CD4-positive, alpha-beta T cell treated with Interferon gamma for 1 hour (primary cell): ENCODE data around the gene NMNAT2.
A peak's percentile ranks its signal among the peaks of the same experiment; 100 is the strongest.
"Not testable (repeated sequence)": the region's sequence is repeated elsewhere in the genome, so short reads cannot be mapped to it uniquely, and the experiment has no call there.

Experiments
- DNase-seq: peaks from one replicate; pipeline ENCODE4 v3.0.0-alpha.2; 2020

The NMNAT2 gene

DNA sequence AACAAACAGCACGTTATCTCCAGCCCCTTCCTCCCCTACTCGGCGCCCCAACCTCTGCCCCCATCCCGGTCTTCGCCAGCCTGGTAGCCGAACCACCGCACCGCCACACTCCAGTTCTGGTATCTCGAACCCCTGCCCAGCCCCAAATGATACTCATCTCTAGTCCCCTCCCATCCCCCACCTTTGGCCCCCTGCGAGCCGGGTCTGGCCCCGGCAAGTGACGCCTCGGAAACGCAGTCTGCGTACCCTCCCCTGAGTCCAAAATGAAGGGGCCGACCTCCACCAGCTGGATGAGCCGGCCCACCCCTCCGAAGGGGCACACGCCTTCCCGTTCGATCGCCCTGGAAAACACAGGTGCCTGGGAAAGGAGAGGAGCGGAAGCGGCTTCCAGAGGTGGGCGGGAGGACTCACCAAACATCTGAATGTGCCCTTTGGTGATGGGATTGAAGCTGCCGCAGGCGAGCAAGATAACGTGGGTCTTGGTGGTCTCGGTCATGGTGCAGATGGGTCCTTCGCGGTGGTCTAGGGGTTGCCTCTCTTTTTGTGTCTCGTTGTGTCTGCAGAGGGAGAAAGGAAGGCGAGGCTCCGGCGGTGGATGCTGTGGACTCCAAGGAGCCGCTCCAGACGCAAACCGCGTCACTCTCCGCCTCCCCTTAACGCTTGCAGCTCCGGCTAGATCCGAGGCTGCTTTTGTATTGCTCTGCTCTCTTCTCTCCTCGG, at the start of gene NMNAT2:
TSS of gene NMNAT2 (minus strand) at position 609 of the 720 bp plus-strand sequence. CDS start at position 496, 113 bp downstream.
- DNase-seq = no peak

DNA sequence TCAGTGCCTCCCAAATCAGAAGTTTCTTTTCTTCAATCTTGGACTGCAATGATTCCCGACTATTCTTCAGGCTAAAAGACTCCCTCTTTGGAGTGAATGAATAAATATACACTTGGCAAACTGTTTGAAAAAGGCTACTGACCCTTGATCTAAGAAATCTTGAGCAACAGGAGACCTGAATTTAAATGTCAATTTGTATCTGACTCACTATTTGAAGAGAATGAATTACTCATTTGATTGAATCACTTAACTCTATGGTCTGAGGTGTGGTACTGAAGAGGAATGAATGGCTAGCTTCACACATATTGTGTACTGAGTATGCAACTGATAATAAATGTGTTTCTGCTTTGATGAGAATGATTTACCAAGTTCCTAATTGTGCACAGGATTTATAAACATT, 49.5 kb upstream of the NMNAT2 start:
- DNase-seq = no peak

DNA sequence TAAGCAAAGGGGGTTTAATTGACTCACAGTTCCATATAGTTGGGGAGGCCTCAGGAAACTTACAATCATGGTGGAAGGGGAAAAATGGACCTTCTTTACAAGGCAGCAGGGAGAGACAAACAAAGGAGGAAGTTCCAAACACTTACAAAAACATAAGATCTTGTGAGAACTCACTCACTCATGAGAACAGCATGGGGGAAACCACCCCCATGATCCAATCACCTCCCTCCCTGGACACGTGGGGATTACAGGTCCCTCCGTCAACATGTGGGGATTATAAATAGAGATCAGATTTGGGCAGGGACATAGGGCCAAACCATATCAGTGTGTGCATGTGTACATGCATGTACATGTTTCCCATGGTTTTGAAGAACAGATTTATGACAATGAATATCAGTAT, 48.6 kb upstream of the NMNAT2 start:
- DNase-seq = peak; percentile 20

DNA sequence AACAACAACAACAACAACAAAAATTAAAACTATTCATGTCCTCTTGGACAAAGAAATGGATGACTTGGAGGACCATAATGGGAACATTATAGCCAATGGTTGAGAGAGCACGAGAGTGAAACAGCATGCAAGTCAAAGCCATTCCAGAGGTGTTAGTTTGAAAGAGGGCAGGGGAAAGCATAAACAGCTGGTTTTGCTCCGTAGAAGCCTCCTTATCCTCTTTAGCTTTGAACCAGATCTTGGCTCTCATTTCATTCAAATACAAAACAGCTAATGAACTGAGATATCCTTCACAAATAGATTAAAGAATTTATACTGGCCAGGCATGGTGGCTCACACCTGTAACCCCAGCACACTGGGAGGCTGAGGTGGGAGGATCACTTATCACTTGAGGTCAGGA, 45.4 kb upstream of the NMNAT2 start:
- no peak for DNase-seq

DNA sequence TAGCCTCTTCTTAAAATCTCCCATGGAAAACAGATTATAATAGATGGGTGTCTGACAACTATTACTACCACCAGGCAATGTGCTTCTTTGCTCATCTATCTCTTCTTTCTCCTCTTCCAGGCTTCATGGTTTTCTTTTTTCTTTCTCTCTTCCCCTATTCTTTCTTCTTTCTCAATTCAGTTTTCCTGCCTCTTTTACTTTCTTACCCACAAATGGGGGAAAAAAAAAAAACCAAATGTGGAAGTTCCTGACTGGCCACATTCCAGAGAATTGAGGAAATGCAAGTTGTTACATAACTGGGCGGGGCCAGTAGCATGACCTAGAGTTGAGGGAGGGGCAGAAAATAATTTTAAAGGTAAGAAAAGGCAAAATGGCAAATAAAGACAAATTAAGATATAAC, 43.2 kb upstream of the NMNAT2 start:
- DNase-seq = peak; percentile 12

DNA sequence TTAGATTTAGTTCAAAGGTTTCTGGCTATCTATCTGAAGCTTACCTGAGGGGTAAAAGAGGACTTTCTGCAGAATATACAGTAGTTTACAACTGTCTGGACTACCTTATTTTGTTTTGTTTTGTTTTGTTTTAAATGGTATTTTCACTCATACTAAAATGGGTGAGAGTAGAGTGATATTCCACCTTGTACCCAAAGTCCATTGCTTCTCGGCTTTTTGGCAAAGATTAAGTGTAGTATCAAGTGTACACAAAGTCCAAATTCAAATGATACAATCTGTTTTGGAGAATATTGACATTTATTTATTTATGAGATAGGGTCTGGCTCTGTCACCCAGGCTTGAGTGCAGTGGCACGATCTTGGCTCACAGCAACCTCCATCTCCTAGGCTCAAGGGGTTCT, 42.4 kb upstream of the NMNAT2 start:
- DNase-seq = no peak

DNA sequence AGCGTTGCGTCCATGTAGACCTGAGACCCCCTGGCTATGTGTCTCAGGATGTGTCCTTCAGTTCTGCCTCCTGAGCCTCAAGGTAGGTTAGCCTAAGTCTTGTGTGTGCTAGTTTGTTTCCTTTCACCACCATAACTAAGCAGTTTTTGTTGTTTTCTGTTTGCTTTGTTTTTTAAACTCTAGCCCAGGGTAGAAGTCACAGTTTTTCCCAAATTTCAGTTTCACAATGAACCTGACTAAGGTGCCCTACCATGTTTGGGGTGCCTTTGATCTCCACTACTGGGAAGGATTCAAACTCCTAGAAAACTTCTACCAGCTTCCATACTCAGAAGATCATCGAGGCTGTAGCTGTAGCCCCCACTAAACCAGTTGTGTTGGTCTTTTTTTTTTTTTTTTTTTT, 39.3 kb upstream of the NMNAT2 start:
- DNase-seq = no peak

DNA sequence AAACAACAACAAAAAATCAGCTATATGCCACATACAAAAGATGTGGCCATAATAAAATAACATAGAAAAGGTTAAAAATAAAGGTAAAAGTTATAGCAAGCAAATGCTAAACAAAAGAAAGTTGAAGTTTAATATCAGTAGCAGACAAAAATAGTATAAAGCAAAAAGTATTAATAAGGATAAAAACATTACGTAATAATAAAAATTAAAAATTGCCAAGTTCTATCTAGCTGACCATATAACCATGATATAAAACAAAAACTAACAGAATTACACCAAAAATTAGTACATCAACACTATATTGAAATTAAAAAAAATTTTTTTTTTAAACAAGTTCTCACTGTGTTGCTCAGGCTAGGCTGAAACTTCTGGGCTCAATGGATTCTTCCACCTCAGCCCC, 38.6 kb upstream of the NMNAT2 start:
- DNase-seq = no peak

DNA sequence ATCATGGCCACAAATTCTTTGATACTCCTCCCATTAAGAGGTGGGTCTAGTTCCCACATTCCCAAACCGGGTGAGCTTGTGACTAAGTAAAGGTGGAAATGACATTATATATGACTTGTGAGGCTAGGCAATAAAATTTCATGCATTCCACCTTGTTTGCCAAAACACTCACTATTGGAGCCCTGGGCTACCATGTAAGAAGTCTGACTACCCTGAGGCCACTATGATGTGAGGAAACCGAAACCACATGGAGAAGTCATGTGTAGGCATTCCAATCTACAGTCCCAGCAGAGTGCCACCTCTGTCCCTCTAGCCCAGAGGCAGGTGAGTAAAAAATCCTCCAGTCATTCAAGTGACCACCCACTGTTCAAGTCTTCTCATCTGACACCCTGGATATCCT, 36.2 kb upstream of the NMNAT2 start:
- no peak for DNase-seq

DNA sequence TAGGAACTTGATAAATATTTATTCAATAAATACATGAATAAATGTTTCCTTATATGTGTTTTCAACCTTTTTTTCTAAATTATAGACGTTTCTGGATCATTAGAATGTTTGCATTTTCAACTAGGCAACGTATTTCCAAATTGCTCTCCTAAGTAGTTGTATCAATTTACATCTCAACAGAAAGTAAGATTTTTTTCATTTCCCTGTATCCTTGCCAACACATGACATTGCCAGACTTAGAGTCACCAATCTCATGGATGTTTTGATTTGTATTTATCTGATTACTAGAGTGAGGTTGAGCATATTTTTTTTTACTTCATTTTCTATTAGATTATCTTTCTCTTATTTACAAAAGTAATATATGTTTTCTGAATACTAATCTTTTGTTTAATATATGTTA, 31.9 kb upstream of the NMNAT2 start:
- DNase-seq = no peak

DNA sequence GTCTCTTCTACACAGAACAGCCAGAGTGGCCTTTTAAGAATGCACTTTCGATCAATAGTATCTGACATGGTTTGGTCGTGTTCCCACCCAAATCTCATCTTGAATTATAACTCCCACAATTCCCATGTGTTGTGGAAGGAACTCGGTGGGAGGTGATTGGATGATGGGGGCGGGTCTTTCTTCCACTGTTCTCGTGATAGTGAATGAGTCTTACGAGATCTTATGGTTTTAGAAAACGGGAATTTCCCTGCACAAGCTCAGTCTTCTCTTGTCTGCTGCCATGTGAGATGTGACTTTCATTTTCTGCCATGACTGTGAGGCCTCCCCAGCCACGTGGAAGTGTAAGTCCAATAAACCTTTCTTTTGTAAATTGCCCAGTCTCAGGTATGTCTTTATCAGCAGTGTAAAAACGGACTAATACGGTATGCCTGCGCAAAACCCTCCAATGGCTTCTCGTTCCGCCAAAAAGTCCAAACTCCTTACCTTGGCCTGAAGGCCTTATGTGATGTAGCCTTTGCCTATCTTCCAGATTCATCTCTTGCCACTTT, 31.1 kb upstream of the NMNAT2 start:
- DNase-seq = no peak

DNA sequence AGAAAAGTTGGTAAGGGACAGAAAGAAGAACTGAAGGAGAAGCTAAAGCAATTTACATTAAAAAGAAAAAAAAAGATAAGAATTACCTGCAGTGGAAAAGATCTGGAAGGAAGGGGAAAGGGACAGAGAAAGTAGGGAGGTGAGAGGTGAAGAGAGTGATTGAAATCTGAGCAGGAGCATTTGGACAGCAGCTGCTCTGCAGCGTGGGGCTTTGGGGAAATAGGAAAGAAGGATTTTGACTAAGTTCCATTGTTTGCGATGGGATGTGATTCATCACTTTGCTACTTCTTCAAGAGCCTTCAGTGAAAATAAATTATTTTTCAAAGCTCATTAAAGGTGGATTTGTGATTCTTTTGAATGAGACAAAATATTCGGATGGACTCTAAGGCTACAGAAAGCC, 26.1 kb upstream of the NMNAT2 start:
- no peak for DNase-seq

DNA sequence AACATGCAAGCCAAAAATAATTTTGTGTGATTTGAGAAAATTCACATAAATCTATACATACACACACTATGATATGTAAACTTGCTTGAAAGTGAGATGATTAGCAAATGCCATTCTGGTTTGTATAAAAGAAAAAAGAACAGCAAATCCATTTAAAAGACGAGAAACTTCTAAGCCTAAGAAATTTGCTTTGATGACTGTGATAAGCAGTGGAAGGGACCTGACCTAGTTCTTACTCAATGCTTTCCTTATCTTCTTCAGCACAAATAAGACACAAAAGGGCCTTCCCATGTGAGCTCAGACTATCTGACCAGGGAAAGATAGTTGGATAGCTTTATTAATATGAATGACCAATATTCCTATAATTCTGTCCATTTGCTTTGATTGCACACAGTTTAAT, 25.3 kb upstream of the NMNAT2 start:
- no peak for DNase-seq

DNA sequence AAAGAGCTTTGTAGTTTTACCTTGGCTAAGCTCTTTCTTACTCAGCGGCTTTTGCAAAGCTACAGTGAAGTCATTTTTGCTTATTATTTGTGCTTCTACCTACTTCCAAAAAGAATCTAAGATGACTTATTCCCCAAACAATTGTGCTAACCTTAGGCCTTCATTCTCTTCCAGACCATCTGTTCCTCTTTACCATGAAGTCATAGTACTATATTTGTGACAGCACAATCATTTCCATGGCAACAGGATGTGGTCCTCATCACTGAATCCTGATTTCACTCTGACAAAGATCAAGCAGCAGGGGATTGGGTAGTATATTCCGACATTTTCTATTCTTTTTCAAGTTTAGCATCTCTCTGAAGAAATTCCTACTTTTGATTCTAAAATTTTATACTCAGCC, 24.8 kb upstream of the NMNAT2 start:
- no peak for DNase-seq

DNA sequence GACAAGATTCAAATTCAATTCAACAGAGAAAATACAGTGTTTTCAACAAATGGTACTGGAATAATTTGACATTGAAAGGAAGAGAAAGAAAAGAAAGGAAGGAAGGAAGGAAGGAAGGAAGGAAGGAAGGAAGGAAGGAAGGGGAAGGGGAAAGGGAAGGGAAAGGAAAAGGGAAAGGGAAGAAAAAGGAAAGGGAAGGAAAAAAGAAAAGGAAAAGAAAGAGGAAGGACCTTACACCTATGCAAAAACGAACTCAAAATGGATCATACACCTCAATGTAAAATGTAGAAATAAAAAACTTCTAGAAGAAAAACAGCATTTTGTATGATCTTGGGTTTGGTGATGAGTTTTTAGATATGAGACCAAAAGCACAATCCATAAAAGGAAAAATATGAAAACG, 19.9 kb upstream of the NMNAT2 start:
- no peak for DNase-seq

DNA sequence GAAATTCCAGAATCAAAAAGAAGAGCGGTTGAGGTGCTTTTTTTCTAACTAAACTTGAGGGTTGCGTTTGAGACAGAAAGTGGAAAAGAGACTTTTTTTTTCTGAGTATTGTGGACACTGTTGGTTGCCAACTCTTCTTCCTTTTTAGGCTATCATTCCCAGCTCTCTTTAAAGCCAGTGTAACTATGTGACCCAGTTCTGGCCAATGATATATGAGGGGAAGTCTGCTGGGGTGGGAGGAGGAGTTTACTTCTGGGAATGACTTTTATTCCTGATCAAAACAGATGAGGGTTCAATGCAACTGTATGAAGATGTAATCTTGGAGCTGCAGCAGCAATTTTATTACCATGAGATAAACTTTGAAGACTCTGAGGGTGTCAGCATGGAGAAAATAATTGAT, 17.3 kb upstream of the NMNAT2 start:
- no peak for DNase-seq

DNA sequence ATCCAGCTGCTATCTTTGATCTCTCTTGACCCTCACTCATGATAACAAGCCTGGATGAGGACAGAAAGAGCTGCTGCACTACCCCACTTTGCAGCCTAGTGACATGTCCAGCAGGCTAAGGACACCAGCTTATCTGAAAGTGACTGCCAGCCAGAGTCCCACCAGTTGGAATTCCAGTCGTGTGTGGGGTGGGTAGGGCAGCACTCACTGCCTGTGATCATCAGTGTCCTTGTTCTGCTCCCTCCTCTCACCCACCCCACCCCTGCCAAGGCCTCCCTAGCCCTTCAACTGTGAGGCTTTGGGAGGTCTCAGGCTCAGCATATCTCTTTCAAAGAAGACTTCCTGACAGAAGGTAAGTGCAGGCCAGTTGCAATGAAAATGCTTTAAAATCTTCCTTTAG, 15.5 kb upstream of the NMNAT2 start:
- no peak for DNase-seq

DNA sequence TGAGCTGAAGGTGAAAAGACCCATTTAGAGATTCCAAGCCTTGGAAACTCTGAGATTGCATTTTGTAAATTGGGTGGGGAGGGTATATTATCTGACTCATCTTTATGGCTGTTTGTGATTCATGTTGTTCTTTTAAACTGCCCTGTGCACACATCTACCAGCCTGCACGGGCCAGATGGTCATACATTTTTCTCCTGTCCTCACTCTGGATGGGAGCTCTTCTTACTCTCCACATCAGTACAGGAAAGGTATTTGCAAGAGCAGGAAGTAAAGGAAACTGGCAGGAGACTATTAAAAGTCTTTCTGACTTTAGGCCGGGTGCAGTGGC, 14.3 kb upstream of the NMNAT2 start:
- DNase-seq = no peak

DNA sequence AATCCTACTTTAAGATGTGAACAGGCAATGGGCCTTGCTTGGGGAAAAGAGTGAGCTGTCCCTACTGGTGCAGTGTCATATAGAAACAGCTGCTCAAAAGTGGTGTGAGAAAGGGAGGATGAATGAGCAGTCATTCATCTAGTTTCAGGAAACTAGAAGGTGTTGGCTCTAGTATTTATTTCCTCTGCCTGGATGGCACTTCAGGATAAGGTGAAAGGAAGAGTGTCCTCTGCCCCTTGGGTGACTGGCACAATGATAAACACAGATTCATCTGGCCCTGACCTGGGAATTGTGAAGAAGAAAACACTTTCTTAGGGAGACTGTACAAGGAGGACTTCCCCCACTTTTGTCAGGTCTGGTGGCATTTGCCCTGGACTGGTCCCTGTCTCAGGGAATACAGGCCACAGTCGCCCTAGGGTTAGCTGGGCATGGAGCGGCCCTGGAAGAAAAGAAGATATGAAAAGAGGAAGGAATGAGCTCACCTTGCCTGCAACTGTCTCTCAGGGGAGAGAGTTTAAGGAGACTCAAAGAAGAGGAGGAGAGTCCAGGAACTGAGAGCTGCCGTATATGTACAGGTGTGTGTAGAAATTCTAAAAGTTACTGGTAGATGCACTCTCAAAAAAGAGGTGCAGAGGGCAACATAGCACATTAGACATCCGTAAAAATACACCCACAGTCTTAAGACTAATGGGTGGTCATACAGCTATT, 13.8 kb upstream of the NMNAT2 start:
- no peak for DNase-seq

DNA sequence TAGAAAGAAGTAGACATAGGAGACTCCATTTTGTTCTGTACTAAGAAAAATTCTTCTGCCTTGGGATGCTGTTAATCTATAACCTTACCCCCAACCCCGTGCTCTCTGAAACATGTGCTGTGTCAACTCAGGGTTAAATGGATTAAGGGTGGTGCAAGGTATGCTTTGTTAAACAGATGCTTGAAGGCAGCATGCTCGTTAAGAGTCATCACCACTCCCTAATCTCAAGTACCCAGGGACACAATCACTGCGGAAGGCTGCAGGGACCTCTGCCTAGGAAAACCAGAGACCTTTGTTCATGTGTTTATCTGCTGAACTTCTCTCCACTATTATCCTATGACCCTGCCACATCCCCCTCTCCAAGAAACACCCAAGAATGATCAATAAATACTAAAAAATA, 9.4 kb upstream of the NMNAT2 start:
- not testable (repeated sequence) for DNase-seq

DNA sequence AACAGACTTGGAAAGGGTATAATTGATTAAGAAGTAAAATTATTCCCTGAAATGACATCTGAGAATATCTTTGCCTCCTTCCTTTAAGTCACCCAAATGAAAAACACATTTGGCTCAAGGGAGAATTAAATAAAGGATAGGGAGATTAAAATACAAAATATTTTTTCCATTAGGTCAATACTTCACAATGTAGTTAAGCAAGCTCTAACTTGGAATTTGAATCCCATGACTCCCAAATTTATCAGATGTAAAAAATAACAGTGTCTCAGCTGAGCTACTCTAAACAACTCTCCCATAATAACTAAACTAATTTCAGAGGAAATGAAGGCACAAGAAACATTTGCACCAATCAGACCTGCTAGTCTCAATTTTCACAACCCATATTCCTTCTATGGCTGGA, 6.5 kb upstream of the NMNAT2 start:
- no peak for DNase-seq

DNA sequence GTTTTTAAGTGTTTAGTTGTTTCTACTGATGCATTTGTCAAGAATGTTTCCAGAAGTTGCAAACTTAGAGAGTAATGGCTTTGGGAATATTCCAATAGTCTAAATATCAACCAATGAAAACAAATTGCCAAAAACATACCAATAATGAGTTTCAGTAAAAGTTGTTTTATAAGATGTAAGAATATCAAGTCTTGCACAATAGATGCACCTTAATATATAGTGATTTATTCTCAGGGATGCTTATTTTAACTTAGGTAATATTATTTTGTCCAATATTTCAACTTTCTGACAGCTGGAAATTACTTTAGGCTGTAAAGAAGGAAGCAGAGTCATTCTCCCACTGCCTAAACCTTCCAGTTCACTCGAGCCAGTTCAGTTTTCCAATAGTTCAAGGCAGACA, 5.4 kb upstream of the NMNAT2 start:
- no peak for DNase-seq

DNA sequence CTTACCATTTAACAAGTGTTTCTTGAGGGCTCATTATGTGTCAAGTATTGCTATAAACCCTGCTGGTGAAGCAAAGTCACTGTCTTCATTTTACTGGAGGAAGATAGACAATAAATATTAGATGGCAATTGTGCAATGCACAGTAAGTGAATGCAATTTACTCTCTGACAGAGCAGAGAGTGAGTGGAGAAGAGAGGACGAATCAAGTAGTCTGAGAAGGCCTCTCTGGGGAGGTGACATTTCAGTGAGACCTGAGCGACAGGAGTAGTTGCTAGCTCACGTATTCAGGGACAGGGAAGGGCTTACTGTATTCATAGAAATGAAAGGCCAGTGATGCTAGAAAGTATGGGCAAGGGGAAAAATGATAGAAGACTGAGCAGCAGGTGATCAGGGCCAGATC, 1.2 kb upstream of the NMNAT2 start:
- no peak for DNase-seq

DNA sequence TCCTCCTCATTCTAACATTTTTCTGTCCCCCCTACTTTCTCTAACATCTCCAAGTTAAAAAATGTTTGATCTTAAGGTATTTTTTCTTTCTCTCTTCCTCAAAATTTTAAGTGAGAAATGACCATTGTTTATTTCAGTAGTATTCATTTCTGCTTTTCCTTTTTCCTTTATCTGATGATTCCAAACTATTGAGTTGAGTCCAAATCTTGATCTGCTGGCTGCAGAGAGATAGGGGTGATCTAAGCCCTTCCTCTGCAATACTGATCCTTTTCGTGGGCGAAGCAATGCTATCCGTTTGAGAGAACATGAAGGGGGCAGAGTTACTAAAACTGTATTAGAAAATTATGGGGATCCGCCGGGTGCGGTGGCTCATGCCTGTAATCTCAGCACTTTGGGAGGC, 516 bp upstream of the NMNAT2 start:
- DNase-seq = no peak
